Measurements from ENCODE around the gene POLR3E. TPM values are rescaled to one million over a fixed set of nuclear protein-coding genes. Genes with fewer than 3 reads are reported as not detected.

Gene POLR3E
- total and polyA plus RNA-seq, 12 donors, result 22.3 to 40.7 (median 30.6) TPM

GRCh38 chr16:22336581-22336980, 39.4 kb downstream of the POLR3E start:
- no peak overlapping the region for H3K4me3 ChIP-seq
- DNase-seq (no peak), ATAC-seq (no peak)
- H3K36me3 ChIP-seq, result peaks cover 0 to 78% (median 49%) of the 10 kb centered on the region in 9 donors
- H3K27ac ChIP-seq, result no peak overlapping the region
- intact Hi-C loops (cut with DNase I), result no loop called here
- H3K4me1 ChIP-seq, result no peaks in the 10 kb centered on the region
- no peaks in the 10 kb centered on the region for H3K27me3 ChIP-seq
- TF ChIP-seq, protein P1, sequence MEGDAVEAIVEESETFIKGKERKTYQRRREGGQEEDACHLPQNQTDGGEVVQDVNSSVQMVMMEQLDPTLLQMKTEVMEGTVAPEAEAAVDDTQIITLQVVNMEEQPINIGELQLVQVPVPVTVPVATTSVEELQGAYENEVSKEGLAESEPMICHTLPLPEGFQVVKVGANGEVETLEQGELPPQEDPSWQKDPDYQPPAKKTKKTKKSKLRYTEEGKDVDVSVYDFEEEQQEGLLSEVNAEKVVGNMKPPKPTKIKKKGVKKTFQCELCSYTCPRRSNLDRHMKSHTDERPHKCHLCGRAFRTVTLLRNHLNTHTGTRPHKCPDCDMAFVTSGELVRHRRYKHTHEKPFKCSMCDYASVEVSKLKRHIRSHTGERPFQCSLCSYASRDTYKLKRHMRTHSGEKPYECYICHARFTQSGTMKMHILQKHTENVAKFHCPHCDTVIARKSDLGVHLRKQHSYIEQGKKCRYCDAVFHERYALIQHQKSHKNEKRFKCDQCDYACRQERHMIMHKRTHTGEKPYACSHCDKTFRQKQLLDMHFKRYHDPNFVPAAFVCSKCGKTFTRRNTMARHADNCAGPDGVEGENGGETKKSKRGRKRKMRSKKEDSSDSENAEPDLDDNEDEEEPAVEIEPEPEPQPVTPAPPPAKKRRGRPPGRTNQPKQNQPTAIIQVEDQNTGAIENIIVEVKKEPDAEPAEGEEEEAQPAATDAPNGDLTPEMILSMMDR (IDR thresholded peaks at IDR 0.05), result no peak
- peaks cover 0 to 37% (median 19%) of the 10 kb centered on the region in 11 donors for H3K9me3 ChIP-seq

GRCh38 chr16:22337045-22337444, 39.8 kb downstream of the POLR3E start:
- Histone ChIP-seq H3K4me3 (no peak overlapping the region), H3K9me3 (peaks cover 0 to 37% (median 19%) of the 10 kb centered on the region in 11 donors)
- intact Hi-C loops (cut with DNase I), result no loop called here

DNA sequence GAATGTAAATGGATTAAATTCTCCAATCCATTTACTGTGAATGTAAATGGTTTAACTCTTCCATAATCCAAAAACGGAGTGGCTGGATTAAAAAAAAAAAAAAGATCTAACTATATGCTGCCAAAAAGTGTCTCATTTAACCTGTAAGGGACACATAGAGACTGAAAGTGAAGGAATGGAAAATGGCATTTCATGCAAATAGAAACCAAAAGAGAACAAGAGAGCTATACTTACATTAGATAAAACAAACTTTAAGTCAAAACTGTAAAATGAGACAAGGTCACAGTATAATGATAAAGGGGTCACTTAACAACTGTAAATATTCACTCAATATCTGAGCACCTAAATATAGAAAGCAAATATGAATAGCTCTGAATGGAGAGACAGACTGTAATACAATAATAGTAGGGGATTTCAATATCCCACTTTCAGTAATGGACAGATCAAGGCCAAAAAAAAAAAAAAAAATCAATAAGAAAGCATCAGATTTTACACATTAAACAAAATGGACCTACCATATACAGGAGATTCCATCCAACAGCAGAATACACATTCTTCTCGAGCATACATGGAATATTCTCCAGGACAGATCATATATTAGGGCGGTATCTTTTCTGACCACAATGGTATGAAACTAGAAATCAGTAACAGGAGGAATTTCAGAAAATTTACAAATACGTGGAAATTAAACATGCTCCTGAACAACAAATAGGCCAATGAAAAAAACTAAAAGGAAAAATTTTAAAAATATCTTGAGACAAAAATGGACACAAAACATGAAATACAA, 40.8 kb downstream of the POLR3E start:
- Histone ChIP-seq H3K27ac (no peak overlapping the region), H3K4me3 (no peak overlapping the region), H3K9me3 (peaks cover 0 to 37% (median 19%) of the 10 kb centered on the region in 11 donors), H3K4me1 (no peaks in the 10 kb centered on the region), H3K36me3 (peaks cover 0 to 66% (median 38%) of the 10 kb centered on the region in 9 donors), H3K27me3 (no peaks in the 10 kb centered on the region)
- no peak for DNase-seq
- no peak for ATAC-seq
- WGBS, 2 donors, result 97 to 98% methylated on average over 4 of the region's 4 CpGs
- TF ChIP-seq, protein P1 (IDR thresholded peaks at IDR 0.05), result no peak
- intact Hi-C loops (cut with DNase I), result no loop called here

More at GRCh38 chr16:22337045-22337444, 39.8 kb downstream of the POLR3E start:
- TF ChIP-seq, protein P1 (IDR thresholded peaks at IDR 0.05), result no peak
- ATAC-seq, result no peak
- DNase-seq, result no peak
- no peak overlapping the region for H3K27ac ChIP-seq
- no peaks in the 10 kb centered on the region for H3K4me1 ChIP-seq
- H3K27me3 ChIP-seq, result no peaks in the 10 kb centered on the region
- H3K36me3 ChIP-seq, result peaks cover 0 to 75% (median 45%) of the 10 kb centered on the region in 9 donors

DNA sequence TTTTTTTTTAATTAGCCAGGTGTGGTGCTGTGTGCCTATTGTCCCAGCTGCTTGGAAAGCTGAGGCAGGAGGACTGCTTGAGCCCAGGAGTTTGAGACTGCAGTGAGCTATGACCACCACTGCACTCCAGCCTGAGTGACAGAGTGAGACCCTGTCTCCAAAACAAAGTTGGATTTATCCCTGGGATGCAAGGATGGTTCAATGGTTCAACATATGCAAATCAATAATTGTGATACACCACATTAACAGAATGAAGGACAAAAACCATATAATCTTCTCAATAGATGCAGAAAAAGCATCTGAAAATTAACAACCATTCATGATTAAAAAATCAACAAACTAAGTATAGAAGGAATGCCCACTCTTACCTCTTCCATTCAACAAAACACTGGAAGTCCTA, 43.7 kb downstream of the POLR3E start:
- Histone ChIP-seq H3K9me3 (peaks cover 0 to 34% (median 19%) of the 10 kb centered on the region in 11 donors), H3K4me1 (no peaks in the 10 kb centered on the region), H3K27me3 (no peaks in the 10 kb centered on the region), H3K27ac (no peak overlapping the region), H3K4me3 (no peak overlapping the region), H3K36me3 (peaks cover 0 to 58% (median 11%) of the 10 kb centered on the region in 9 donors)
- TF ChIP-seq, protein P1 (IDR thresholded peaks at IDR 0.05), result no peak
- ATAC-seq (no peak), DNase-seq (no peak)
- intact Hi-C loops (cut with DNase I), result loop anchor here in 1 of 10 donors (10.0 kb wide), 1 partner anchor 64 kb away; no protein-coding TSS in a partner anchor

Measured in heart right ventricle (tissue), 16 donors.